ENCODE measurements around the gene OR1N1.
A peak's percentile ranks its signal among the peaks of the same experiment; 100 is the strongest.
"Not testable (repeated sequence)": the region's sequence is repeated elsewhere in the genome, so short reads cannot be mapped to it uniquely, and the experiment has no call there.

OR1N1 gene, protein sequence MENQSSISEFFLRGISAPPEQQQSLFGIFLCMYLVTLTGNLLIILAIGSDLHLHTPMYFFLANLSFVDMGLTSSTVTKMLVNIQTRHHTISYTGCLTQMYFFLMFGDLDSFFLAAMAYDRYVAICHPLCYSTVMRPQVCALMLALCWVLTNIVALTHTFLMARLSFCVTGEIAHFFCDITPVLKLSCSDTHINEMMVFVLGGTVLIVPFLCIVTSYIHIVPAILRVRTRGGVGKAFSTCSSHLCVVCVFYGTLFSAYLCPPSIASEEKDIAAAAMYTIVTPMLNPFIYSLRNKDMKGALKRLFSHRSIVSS

DNA sequence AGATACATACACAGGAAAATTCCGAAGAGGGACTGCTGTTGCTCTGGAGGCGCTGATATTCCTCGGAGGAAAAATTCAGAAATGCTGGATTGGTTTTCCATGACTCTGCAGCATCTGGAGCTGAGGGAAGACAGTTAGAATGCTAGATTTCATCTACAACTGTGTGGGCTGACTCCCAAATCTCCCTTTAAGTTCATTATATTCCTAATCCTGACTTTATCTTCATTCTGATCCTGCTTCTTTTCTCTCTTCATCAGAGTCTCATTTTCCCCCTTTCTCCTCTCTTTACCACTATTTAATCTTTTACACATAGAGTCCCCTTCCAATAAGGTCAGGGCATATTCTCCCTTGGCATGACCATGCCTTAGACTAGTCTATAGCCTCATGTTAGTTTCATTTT, at the start of gene OR1N1:
Gene OR1N1 (minus strand): TSS at position 101 of the 400 bp plus-strand sequence. CDS start 0 bp downstream, at position 101.
- DNase-seq (ENCODE audit: insufficient read length, low spot score) (no peak), FAIRE-seq (no peak)

DNA sequence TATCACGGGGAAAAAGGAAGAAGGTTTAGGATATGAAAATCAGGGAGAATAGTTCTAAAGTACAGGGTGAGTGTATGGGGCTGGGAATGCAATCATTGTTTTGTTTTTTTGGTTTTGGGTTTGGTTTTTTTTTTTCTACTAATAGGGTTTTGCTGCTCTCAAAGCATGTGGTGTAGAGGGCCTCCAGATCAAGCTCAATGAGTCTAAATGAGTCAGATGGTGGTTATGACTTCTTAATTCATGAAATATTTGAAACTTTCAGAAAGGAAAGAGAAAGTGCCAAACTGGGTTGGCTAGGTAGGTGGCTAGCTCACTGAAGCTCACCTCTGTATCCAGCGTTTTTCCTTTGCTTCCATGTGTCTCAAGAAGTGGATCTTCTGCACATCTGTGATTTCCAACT, 45.4 kb upstream of the OR1N1 start:
- FAIRE-seq: no peak
- no peak for DNase-seq (ENCODE audit: insufficient read length, low spot score)

DNA sequence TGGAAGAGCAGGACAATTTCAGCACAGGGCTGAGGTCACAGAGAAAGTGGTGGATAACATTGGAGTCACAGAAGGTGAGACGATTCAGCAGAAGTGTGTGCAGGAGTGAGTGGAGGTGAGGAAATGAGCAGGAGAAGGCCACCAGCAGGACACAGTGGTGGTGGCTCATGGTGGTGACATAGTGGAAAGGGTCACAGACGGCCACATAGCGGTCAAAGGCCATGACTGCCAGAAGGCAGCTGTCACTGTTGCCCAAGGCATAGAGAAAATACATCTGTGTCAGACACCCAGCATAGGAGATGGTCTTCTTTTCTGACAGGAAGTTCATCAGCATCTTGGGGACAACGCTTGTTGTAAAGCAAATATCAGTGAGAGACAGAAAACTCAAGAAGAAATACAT, 40.8 kb upstream of the OR1N1 start:
- DNase-seq (ENCODE audit: insufficient read length, low spot score) (no peak), FAIRE-seq (no peak)

GRCh38 chr9:122562134-122562760, 35.2 kb upstream of the OR1N1 start:
- FAIRE-seq: no peak
- no peak for DNase-seq (ENCODE audit: insufficient read length, low spot score)

GRCh38 chr9:122561446-122561845, 34.4 kb upstream of the OR1N1 start:
- DNase-seq (ENCODE audit: insufficient read length, low spot score) (no peak), FAIRE-seq (no peak)

- no peak for FAIRE-seq
- no peak for DNase-seq (ENCODE audit: insufficient read length, low spot score)
Measured at GRCh38 chr9:122552812-122553211, 25.7 kb upstream of the OR1N1 start, which contains the start of gene OR1N2. TSS of gene OR1N2 (plus strand) at chr9:122553112. CDS start at chr9:122553212, 100 bp downstream.

- DNase-seq (ENCODE audit: insufficient read length, low spot score) (no peak), FAIRE-seq (no peak)
Measured at GRCh38 chr9:122551371-122551770, 24.3 kb upstream of the OR1N1 start.

DNA sequence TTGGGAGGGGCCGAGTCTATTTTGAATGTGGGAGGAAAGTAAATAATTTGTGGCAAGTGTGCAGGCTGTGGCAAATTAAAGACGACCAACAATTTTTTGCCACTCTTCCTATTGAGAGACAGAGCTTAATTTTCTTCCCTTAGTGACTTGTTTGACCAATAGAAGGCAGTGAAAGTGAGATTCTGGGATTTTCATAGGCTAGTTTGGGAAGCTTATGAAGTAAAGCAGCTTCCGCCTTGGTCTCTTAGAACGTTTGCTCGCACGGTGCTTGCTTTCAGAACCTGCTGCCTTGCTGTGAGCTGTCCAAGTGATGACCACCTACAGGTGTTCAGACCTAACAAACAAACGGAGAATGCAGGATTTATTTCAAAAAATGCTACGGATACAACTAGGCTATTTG, 19.1 kb upstream of the OR1N1 start:
- FAIRE-seq (no peak), DNase-seq (ENCODE audit: insufficient read length, low spot score) (no peak)

DNA sequence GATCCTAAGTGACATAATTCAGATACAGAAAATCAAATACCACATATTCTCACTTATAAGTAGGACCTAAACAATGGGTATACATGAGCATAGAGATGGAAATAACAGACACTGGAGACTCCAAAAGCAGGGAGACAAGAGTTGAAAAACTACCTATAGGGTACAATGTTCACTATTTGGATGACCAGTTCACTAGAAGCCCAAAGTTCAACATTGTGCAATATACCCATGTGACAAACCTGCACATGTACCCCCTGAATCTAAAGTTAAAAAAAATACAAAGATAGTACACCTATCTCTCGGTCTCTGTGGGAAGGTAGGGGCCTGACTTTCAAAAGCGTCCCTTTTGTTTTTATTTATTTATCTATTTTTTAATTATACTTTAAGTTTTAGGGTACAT, 11.7 kb upstream of the OR1N1 start:
- FAIRE-seq: no peak
- no peak for DNase-seq (ENCODE audit: insufficient read length, low spot score)

- not testable (repeated sequence) for FAIRE-seq; DNase-seq (ENCODE audit: insufficient read length, low spot score)
Measured at GRCh38 chr9:122537066-122537465, 10.0 kb upstream of the OR1N1 start.

DNA sequence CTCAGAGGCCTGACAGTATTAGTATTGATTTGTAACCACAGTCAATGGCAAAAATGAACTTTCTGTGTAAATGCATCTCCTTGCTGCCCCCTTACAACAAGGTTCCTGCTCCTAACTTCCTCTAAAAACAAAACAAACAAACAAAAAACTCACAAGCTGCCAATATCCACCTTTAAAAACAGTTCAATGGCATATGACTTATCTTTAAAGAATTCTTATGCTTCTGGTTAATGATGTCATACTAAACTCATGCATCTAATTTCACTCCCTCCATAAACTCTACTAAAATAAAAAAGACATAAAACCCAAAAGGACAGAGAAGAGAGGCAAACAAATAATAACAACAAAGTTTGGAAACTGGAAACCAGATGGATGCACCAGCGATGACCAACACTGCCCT, 9.0 kb upstream of the OR1N1 start:
- no peak for DNase-seq (ENCODE audit: insufficient read length, low spot score)
- no peak for FAIRE-seq

DNA sequence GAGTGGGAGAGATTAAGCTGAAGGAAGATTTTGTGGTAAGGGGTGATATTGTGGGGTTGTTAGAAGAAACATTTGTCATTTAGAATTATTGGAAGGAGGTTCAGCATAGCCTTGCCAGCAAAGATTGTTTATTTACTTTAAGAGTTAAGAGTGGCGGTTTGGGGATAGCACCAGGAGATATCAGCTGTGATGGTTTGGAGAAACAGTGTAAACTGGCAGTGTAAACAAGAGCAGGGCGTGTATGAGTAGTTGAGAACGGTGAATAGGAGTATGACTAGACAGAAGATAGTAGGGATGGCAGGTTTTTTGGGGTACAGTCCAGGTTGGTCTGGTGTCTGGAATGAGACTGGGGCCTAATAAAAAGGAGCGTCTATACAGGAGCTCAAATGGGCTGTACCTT, 4.1 kb upstream of the OR1N1 start:
- FAIRE-seq: not testable (repeated sequence)

DNA sequence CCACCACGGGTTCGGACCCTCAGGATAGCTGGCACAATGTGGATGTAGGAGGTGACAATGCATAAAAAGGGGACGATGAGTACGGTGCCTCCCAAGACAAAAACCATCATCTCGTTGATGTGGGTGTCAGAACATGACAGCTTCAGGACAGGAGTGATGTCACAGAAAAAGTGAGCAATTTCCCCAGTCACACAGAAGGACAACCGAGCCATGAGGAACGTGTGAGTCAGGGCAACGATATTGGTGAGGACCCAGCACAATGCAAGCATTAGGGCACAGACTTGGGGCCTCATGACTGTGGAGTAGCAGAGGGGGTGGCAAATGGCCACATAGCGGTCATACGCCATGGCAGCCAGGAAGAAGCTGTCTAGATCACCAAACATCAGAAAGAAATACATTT, 491 bp downstream of the OR1N1 start:
- no peak for DNase-seq (ENCODE audit: insufficient read length, low spot score)
- FAIRE-seq: no peak

More for the DNA sequence above, 4.1 kb upstream of the OR1N1 start:
- DNase-seq (ENCODE audit: insufficient read length, low spot score): not testable (repeated sequence)

- DNase-seq (ENCODE audit: insufficient read length, low spot score): no peak
Measured at GRCh38 chr9:122519376-122519775, 7.7 kb downstream of the OR1N1 start.

GRCh38 chr9:122518841-122519240, 8.3 kb downstream of the OR1N1 start, which contains the start of gene OR1J4:
TSS of gene OR1J4 (plus strand) at chr9:122519141. CDS start at chr9:122519141, 0 bp downstream.
- FAIRE-seq (no peak), DNase-seq (ENCODE audit: insufficient read length, low spot score) (no peak)

More at GRCh38 chr9:122519376-122519775, 7.7 kb downstream of the OR1N1 start:
- FAIRE-seq: no peak

- FAIRE-seq: no peak
- DNase-seq (ENCODE audit: insufficient read length, low spot score): no peak
Measured at GRCh38 chr9:122518226-122518625, 8.9 kb downstream of the OR1N1 start.

DNA sequence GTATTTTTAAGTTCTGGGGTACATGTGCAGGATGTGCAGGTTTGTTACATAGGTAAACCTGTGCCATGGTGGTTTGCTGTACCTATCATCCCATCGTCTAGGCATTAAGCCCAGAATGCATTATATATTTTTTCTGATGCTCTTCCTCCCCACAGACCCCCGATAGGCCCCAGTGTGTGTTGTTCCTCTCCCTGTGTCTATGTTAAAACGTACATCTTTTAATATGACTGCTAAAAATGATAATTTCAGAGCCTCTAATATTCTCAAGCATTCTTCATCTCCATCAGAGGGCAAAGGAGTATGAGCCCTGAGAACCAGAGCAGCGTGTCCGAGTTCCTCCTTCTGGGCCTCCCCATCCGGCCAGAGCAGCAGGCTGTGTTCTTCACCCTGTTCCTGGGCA, 16.6 kb downstream of the OR1N1 start, which contains the start of gene OR1J2:
Gene OR1J2 (plus strand): TSS at position 301 of the 400 bp plus-strand sequence. CDS start 0 bp downstream, at position 301.
- FAIRE-seq (no peak), DNase-seq (ENCODE audit: insufficient read length, low spot score) (no peak)

GRCh38 chr9:122506964-122507363, 20.1 kb downstream of the OR1N1 start:
- FAIRE-seq (no peak), DNase-seq (ENCODE audit: insufficient read length, low spot score) (no peak)

- peak; percentile 92 for FAIRE-seq
- peak; percentile 17 for DNase-seq (ENCODE audit: insufficient read length, low spot score)
Measured at GRCh38 chr9:122498883-122499288, 28.2 kb downstream of the OR1N1 start.

GRCh38 chr9:122479062-122479461, 48.0 kb downstream of the OR1N1 start:
- DNase-seq (ENCODE audit: insufficient read length, low spot score) (no peak), FAIRE-seq (no peak)

DNA sequence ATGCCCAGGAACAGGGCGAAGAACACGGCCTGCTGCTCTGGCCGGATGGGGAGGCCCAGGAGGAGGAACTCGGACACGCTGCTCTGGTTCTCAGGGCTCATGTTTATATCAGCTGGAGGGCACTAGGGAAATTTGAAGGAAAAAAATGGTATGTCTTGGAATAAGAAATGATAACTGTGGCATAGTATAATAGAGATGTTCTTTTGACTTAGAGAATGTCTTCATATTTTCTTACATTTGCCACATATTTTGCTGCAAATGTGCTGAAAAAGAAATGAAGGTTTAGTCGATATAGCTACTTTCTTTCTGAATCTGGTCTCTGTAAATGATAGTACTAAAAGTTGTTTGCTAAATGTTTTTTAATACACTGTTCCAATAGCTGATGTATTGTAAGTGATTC, 49.3 kb downstream of the OR1N1 start, which contains the start of gene OR1J1:
Gene OR1J1 (minus strand): TSS at position 101 of the 400 bp plus-strand sequence. CDS start 0 bp downstream, at position 101.
- FAIRE-seq (no peak), DNase-seq (ENCODE audit: insufficient read length, low spot score) (no peak)

DNA sequence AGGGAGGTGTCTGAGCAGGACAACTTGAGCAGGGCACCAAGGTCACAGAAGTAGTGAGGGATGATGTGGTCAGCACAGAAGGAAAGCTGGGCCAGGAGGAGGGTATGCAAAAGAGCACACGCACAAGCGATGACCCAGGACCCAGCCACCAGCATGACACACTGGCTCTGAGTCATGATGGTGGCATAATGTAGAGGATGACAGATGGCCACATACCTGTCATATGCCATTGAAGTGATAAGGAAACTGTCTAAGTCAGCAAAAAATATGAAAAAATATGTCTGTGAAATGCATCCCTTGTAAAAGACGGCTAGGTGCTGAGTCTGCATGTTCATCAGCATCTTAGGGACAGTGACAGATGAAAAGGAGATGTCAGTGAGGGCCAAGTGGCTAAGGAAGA, 49.7 kb downstream of the OR1N1 start:
- DNase-seq (ENCODE audit: insufficient read length, low spot score): no peak
- FAIRE-seq: no peak
